Muscle of leg (tissue), 11 donors: ENCODE measurements around the gene DOCK6. TPM values are rescaled to one million over a fixed set of nuclear protein-coding genes. Genes with fewer than 3 reads are reported as not detected.

ENCODE experiments used
- DNase-seq: peaks from one replicate; pipeline ENCODE4 v3.0.0; 2013
- H3K27ac ChIP-seq: one replicate; pipeline ENCODE4 v1.5.1; 2013; ENCODE audit warnings: mild to moderate bottlenecking, low read length, control low read depth
- H3K27me3 ChIP-seq: one replicate; pipeline ENCODE4 v1.6.1; 2013; ENCODE audit warnings: low read length; ENCODE audit not compliant: control insufficient read depth, insufficient read depth
- H3K36me3 ChIP-seq: one replicate; pipeline ENCODE4 v1.6.1; 2013; ENCODE audit warnings: low read length; ENCODE audit not compliant: control insufficient read depth, insufficient read depth
- H3K4me1 ChIP-seq: one replicate; pipeline ENCODE4 v1.6.1; 2013; ENCODE audit warnings: low read length; ENCODE audit not compliant: control insufficient read depth, insufficient read depth
- H3K4me3 ChIP-seq: one replicate; pipeline ENCODE4 v1.5.1; 2013; ENCODE audit warnings: low read length, control low read depth
- H3K9me3 ChIP-seq: replicated peaks from 2 replicates; pipeline ENCODE4 v1.6.1; 2013; ENCODE audit warnings: low read depth, low read length; ENCODE audit not compliant: control insufficient read depth
- WGBS: methylation state at CpG from one replicate; pipeline ENCODE4 v1.1.5; 2013; ENCODE audit warnings: missing lambda C conversion rate; ENCODE audit not compliant: insufficient coverage; 5-methylcytosine and 5-hydroxymethylcytosine counted together
- polyA plus RNA-seq, 8 donors: library from polyadenylated mRNA; unstranded; fragments of 120-200 nt; gene quantifications; one replicate each; pipeline versions ENCODE4 v1.2.1 to v1.2.3, GENCODE V29; 2013; ENCODE audit warnings: inconsistent platforms in 1 of 8, low replicate concordance in 1 of 8; ENCODE audit not compliant: insufficient read length in 8 of 8, insufficient read depth in 1 of 8
- total RNA-seq: library from RNA; stranded (reverse); fragments of 120-200 nt; gene quantifications from one replicate; pipeline ENCODE4 v1.2.4, GENCODE V29; 2013

DOCK6 gene
- total and polyA plus RNA-seq, 9 donors = 23.7 to 53.7 (median 41.7) TPM

DNA sequence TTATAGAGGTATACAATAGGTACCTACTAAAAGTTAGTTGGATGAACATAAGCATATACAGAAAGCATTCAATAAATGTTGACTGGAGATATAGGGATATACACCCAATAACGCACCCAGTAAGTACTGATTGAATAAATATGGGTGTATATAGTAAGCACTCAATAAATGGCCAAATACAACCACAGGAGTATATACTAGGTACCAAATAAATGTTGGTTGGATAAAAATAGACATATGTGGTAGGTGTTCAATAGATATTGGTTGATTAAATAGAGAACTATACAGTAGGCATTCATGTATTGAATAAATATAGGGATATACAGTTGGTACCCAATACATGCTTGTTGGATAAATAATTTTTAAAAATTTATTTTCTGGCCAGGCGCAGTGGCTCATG is 13.5 kb downstream of the DOCK6 start:
- no peaks in the 10 kb centered on the region for H3K27me3 ChIP-seq
- H3K9me3 ChIP-seq = no peaks in the 10 kb centered on the region
- no peak overlapping the region for H3K27ac ChIP-seq
- H3K36me3 ChIP-seq = peaks cover 61% of the 10 kb centered on the region
- WGBS = no CpG with 5 or more reads among the region's 2 CpGs
- no peak overlapping the region for H3K4me3 ChIP-seq
- H3K4me1 ChIP-seq = peaks cover 29% of the 10 kb centered on the region
- no peak for DNase-seq

DNA sequence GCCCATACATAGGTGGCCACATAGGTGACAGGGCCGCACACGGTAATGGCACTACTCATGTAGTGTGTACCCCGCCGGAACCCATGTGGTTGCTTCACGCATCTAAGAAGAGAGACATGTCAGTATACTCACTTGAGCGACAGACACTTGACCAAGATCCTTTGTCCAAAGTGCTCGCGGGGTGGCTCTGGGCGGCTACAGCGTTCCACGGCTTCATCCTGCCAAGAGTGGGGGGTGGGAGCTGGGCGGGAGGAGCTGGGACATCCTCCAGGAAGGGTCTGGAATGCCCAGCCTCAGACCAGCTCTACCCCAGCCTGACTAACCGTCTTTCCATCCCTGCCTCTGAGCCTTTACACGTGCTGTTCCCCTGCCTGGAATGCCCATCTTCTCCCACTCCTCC is 14.4 kb downstream of the DOCK6 start:
- peaks cover 67% of the 10 kb centered on the region for H3K36me3 ChIP-seq
- 91% methylated on average over 5 of the region's 14 CpGs for WGBS
- no peak overlapping the region for H3K4me3 ChIP-seq

DNA sequence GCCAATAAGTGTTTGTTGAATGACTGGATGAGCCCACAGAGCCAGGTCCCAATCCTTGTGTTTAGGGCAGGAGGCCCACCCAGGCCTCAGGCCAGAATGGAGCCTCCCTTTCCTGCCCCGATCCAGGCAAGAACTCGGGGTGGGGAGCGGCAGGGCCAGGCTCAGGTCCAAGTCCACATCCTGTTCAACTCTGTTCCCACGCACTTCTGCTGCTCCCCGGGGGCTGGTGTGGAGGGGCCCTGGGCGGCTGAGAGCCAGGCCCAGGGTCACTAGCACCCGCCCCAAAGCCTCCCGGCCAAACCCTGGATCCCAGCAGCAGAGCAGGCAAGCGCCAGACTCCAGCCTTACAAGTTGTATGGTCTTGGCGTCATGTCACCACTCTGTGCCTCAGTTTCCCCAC is 14.9 kb downstream of the DOCK6 start:
- peaks cover 67% of the 10 kb centered on the region for H3K36me3 ChIP-seq
- WGBS = 18% methylated on average over 6 of the region's 10 CpGs
- peaks cover 23% of the 10 kb centered on the region for H3K4me1 ChIP-seq
- H3K4me3 ChIP-seq = no peak overlapping the region
- DNase-seq = peak; percentile 86
- H3K27me3 ChIP-seq = no peaks in the 10 kb centered on the region
- no peaks in the 10 kb centered on the region for H3K9me3 ChIP-seq
- H3K27ac ChIP-seq = peak overlapping the region; percentile 51

More for the DNA sequence above, 14.4 kb downstream of the DOCK6 start:
- Histone ChIP-seq H3K27me3 (no peaks in the 10 kb centered on the region), H3K27ac (peak overlapping the region; percentile 51), H3K9me3 (no peaks in the 10 kb centered on the region), H3K4me1 (peaks cover 27% of the 10 kb centered on the region)
- DNase-seq = no peak

DNA sequence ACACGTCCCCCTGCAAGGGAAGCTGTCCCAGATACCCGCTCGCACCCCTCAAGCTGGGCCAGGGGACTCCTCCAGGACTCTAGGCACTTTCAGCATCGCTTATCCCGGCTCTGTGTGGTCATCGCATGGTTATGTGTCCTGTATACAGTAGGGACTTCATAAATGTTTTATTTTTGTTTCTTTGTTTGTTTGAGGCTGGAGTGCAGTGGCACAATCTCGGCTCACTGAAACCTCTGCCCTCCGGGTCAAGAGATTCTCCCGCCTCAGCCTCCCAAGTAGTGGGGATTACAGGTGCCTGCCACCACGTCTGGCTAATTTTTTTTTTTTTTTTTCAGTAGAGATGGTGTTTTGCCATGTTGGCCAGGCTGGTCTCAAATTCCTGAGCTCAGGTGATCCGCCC is 15.4 kb downstream of the DOCK6 start:
- Histone ChIP-seq H3K36me3 (peaks cover 66% of the 10 kb centered on the region), H3K4me1 (peaks cover 20% of the 10 kb centered on the region), H3K27ac (no peak overlapping the region), H3K4me3 (no peak overlapping the region), H3K9me3 (no peaks in the 10 kb centered on the region), H3K27me3 (no peaks in the 10 kb centered on the region)
- 88% methylated on average over 4 of the region's 11 CpGs for WGBS
- no peak for DNase-seq

DNA sequence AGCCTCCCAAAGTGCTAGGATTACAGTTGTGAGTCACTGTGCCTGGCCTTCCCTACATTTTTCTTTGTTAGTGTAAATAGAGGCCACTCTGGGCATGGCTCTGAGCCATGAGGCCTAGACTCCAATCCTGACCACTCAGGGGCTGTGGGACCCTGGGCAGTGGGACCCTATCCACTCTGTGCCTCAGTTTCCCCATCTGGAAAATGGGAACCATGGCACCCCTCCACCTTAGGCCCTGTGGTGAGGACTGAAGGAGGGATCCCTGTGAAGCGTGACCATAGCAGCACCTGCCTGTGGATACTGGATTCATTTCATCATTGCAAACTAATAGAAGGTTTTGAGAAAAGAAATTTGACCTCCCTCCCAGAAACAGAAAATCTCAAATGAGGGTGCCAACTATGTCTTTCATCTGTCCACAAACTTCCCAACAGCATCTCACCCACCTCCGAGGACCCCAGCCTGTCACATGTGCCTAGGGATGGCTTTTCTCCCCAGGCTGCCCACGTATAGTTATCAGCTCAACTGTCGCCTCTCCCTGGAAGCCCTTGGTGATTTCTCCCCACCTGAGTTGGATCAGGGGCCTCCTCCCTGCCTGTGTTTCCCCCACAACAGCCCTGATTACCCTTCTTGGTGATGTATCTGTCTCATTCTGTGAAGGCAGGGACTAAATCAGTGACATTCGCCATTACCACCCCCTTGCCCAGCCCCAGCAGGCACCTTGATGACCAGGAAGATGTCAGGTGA is 17.3 kb downstream of the DOCK6 start:
- no peak for DNase-seq
- Histone ChIP-seq H3K27me3 (no peaks in the 10 kb centered on the region), H3K36me3 (peaks cover 66% of the 10 kb centered on the region), H3K27ac (no peak overlapping the region), H3K4me1 (peaks cover 22% of the 10 kb centered on the region), H3K4me3 (no peak overlapping the region), H3K9me3 (no peaks in the 10 kb centered on the region)
- 81% methylated on average over 2 of the region's 5 CpGs for WGBS

- DNase-seq = no peak
- Histone ChIP-seq H3K36me3 (peaks cover 78% of the 10 kb centered on the region), H3K9me3 (peaks cover 6% of the 10 kb centered on the region), H3K4me3 (no peak overlapping the region), H3K27ac (peak overlapping the region; percentile 40), H3K27me3 (no peaks in the 10 kb centered on the region), H3K4me1 (peaks cover 22% of the 10 kb centered on the region)
- 94% methylated on average over 5 of the region's 7 CpGs for WGBS
Observed at GRCh38 chr19:11243798-11244169, 18.5 kb downstream of the DOCK6 start.

DNA sequence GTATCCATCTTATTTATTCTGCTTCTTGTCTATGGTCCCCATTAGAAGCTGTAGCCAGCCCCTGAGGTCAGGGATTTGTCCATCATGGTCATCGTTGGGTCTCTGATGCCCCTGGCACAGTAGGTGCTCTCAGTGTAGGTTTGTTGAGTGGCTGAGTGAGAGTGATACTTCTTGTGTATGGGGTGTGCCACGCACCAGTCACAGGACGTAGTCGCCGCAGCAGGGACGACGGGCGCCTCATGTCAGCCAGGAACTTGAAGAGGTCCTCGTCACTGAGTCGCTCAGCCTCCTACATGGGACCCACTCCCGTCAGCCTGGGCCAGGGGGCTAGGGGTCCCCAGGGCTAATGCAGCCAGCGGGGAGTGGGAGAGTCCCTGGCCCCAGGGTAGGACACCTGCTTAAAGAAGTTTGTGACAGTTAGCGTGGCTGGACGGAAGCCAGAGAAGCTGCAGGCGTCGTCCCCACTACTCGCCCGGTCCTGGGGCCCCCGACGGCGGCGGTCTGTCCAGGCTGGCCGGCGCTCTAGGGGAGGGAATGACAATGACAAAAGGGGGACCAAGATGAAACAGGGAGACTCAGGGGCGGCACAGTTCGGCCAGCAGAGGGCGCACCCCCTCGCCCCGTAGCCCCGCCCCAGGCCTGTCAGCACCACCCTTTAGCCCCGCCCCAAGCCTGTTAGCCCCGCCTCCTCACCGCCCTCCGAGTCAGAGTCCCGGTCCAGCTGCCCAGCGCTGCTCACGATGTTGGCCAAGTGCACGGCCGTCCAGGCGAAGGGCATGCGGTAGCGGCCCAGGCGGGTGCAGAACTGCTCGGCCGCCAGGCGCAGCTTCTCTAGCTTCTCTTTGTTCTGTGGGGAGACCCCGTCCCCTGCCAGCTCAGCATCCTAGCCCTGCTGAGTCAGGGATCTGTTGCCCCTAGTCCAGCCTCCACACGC is 19.2 kb downstream of the DOCK6 start:
- Histone ChIP-seq H3K36me3 (peaks cover 81% of the 10 kb centered on the region), H3K4me1 (peaks cover 22% of the 10 kb centered on the region), H3K9me3 (peaks cover 8% of the 10 kb centered on the region), H3K27ac (peak overlapping the region; percentile 40), H3K4me3 (no peak overlapping the region), H3K27me3 (no peaks in the 10 kb centered on the region)
- WGBS = 25% methylated on average over 31 of the region's 48 CpGs
- peak; percentile 82 for DNase-seq

- Histone ChIP-seq H3K27ac (no peak overlapping the region), H3K27me3 (no peaks in the 10 kb centered on the region), H3K36me3 (peaks cover 73% of the 10 kb centered on the region), H3K4me3 (no peak overlapping the region), H3K4me1 (peaks cover 12% of the 10 kb centered on the region), H3K9me3 (peaks cover 8% of the 10 kb centered on the region)
- WGBS = 62% methylated on average over 8 of the region's 11 CpGs
- no peak for DNase-seq
Observed at GRCh38 chr19:11242025-11242424, 20.3 kb downstream of the DOCK6 start.

DNA sequence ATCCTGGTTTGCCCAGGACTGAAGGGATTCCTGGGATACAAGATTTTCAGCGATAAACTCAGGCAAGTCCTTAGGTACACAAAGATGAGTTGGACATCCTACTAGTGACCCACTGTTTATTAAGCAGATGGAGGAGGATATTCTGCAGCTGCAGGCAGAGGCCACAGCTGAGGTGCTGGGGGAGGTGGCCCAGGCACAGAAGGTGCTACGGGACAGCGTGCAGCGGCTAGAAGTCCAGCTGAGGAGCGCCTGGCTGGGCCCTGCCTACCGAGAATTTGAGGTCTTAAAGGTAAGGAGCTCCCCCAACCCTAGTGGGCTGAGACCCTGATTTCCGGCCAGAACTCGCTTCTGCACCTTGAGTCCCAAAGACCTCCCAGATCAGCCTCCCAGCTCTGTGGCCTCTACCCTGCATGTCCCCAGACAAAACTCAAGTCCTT is 22.3 kb downstream of the DOCK6 start:
- no peak overlapping the region for H3K4me3 ChIP-seq
- WGBS = 87% methylated on average over 7 of the region's 8 CpGs
- peaks cover 73% of the 10 kb centered on the region for H3K36me3 ChIP-seq
- no peaks in the 10 kb centered on the region for H3K27me3 ChIP-seq
- H3K27ac ChIP-seq = no peak overlapping the region
- DNase-seq = no peak
- peaks cover 12% of the 10 kb centered on the region for H3K4me1 ChIP-seq
- H3K9me3 ChIP-seq = peaks cover 8% of the 10 kb centered on the region

- H3K36me3 ChIP-seq = peaks cover 74% of the 10 kb centered on the region
- no peak within 1 kb of the TSS for H3K27ac ChIP-seq
- DNase-seq = no peak
- no peak within 1 kb of the TSS for H3K4me3 ChIP-seq
- peaks cover 12% of the 10 kb centered on the region for H3K4me1 ChIP-seq
- peaks cover 8% of the 10 kb centered on the region for H3K9me3 ChIP-seq
- no peaks in the 10 kb centered on the region for H3K27me3 ChIP-seq
- 90% methylated on average over 23 of the region's 23 CpGs for WGBS
Observed at GRCh38 chr19:11239377-11240000, 22.8 kb downstream of the DOCK6 start, which contains the start of gene ANGPTL8. TSS of gene ANGPTL8 (plus strand) at chr19:11239619. CDS start at chr19:11239638, 19 bp downstream.
